Measurements from ENCODE around the gene KIRREL3. TPM values are rescaled to one million over a fixed set of nuclear protein-coding genes. Genes with fewer than 3 reads are reported as not detected.

Gene KIRREL3
- polyA plus RNA-seq, 1 donor (not counting 4 experiments of a cell fraction or from before 2014, with no cell fraction given): 0.04 TPM

DNA sequence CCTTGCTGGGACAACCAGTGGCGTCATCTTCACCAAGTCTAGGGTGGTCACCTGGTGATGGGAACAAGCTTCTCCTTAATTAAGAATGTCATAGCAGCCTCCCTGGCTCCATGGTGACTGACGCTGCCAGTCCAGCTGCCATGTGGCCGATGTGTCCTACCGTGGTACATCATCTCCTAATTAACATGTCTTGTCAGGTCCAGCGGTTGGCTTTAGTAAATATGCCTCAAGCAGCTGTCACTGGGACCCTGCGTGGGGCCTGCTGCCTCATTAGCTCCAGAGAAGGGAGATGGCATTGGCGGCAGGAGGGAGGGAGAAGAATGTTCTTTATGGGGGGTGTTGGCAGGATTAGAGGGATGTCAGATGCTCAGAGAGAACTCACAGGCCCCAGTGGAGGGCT lies 373.1 kb downstream of the KIRREL3 start:
- TF ChIP-seq, protein P1, sequence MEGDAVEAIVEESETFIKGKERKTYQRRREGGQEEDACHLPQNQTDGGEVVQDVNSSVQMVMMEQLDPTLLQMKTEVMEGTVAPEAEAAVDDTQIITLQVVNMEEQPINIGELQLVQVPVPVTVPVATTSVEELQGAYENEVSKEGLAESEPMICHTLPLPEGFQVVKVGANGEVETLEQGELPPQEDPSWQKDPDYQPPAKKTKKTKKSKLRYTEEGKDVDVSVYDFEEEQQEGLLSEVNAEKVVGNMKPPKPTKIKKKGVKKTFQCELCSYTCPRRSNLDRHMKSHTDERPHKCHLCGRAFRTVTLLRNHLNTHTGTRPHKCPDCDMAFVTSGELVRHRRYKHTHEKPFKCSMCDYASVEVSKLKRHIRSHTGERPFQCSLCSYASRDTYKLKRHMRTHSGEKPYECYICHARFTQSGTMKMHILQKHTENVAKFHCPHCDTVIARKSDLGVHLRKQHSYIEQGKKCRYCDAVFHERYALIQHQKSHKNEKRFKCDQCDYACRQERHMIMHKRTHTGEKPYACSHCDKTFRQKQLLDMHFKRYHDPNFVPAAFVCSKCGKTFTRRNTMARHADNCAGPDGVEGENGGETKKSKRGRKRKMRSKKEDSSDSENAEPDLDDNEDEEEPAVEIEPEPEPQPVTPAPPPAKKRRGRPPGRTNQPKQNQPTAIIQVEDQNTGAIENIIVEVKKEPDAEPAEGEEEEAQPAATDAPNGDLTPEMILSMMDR (optimal IDR thresholded peaks at IDR 0.05 in 1 of 3, IDR thresholded peaks at IDR 0.05 in 1 of 3, conservative IDR thresholded peaks at IDR 0.05 in 1 of 3; ENCODE audit: extremely low read depth in 1 of 3, insufficient read depth in 2 of 3, low read length in 3 of 3): no peak
- TF ChIP-seq EZH2 (IDR thresholded peaks at IDR 0.05; ENCODE audit: low read length): no peak
- Histone ChIP-seq H4K20me1 (ENCODE audit: control insufficient read depth, extremely low read depth, insufficient read depth, low read length) (no peaks in the 10 kb centered on the region), H3K27ac (ENCODE audit: control insufficient read depth, insufficient read depth, low read length) (no peak overlapping the region), H3K27me3 (ENCODE audit: control insufficient read depth, extremely low read depth, insufficient read depth, low read length) (peaks cover 4% of the 10 kb centered on the region), H3K9me3 (ENCODE audit: control insufficient read depth, low read depth, low read length) (no peaks in the 10 kb centered on the region), H3K79me2 (ENCODE audit: control insufficient read depth, insufficient read depth, low read length) (no peaks in the 10 kb centered on the region), H3K9ac (ENCODE audit: control insufficient read depth, extremely low read depth, insufficient read depth, low read length) (no peak overlapping the region), H3K36me3 (ENCODE audit: control insufficient read depth in 2 of 2, extremely low read depth in 1 of 2, insufficient read depth in 2 of 2, low read length in 2 of 2) (no peaks in the 10 kb centered on the region), H3K4me3 (ENCODE audit: control insufficient read depth in 2 of 3, extremely low read depth in 1 of 3, insufficient read depth in 2 of 3, low read depth in 1 of 3, low read length in 3 of 3) (no peak overlapping the region), H3K4me1 (ENCODE audit: control insufficient read depth, extremely low read depth, insufficient read depth, low read length) (no peaks in the 10 kb centered on the region), H2AFZ (ENCODE audit: control insufficient read depth, low read length) (no peak overlapping the region), H3K9me1 (ENCODE audit: control insufficient read depth, extremely low read depth, insufficient read depth, low read length) (no peaks in the 10 kb centered on the region), H3K4me2 (ENCODE audit: control insufficient read depth, extremely low read depth, insufficient read depth, low read depth, low read length) (no peak overlapping the region)
- DNase-seq (ENCODE audit: low read depth, low spot score): no peak
- no peak for FAIRE-seq
- dilution Hi-C loops (cut with MboI; ENCODE audit: extremely low pct_ligation_motif_present, low sequenced_read_pairs): no loop called here

DNA sequence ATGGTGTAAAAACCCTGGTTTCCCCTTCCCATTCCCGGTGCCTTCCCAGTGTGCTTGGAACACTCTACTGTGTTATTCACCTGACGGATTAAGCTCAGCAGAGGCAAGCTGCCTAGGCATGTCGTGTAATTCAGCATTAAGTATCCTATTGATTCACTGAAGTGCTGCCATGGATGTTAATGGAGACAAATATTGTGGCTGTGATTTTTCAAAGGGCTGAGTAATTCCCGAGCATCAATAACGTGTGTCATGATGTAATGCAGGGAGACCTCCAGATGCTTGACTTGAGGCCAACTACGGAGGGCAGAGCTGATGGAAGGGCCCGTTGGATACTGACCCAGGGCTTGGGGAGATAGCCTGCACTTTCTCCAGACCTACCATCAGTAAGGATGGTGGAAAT lies 376.1 kb downstream of the KIRREL3 start:
- Histone ChIP-seq H3K9me3 (ENCODE audit: control insufficient read depth, low read depth, low read length) (no peaks in the 10 kb centered on the region), H4K20me1 (ENCODE audit: control insufficient read depth, extremely low read depth, insufficient read depth, low read length) (no peaks in the 10 kb centered on the region), H3K4me1 (ENCODE audit: control insufficient read depth, extremely low read depth, insufficient read depth, low read length) (no peaks in the 10 kb centered on the region), H3K4me3 (ENCODE audit: control insufficient read depth in 2 of 3, extremely low read depth in 1 of 3, insufficient read depth in 2 of 3, low read depth in 1 of 3, low read length in 3 of 3) (no peak overlapping the region), H3K27ac (ENCODE audit: control insufficient read depth, insufficient read depth, low read length) (no peak overlapping the region), H3K36me3 (ENCODE audit: control insufficient read depth in 2 of 2, extremely low read depth in 1 of 2, insufficient read depth in 2 of 2, low read length in 2 of 2) (no peaks in the 10 kb centered on the region), H3K79me2 (ENCODE audit: control insufficient read depth, insufficient read depth, low read length) (no peaks in the 10 kb centered on the region), H3K9ac (ENCODE audit: control insufficient read depth, extremely low read depth, insufficient read depth, low read length) (no peak overlapping the region), H3K27me3 (ENCODE audit: control insufficient read depth, extremely low read depth, insufficient read depth, low read length) (peaks cover 9% of the 10 kb centered on the region), H3K9me1 (ENCODE audit: control insufficient read depth, extremely low read depth, insufficient read depth, low read length) (no peaks in the 10 kb centered on the region), H3K4me2 (ENCODE audit: control insufficient read depth, extremely low read depth, insufficient read depth, low read depth, low read length) (no peak overlapping the region), H2AFZ (ENCODE audit: control insufficient read depth, low read length) (no peak overlapping the region)
- TF ChIP-seq EZH2 (IDR thresholded peaks at IDR 0.05; ENCODE audit: low read length): no peak
- TF ChIP-seq, protein P1 (optimal IDR thresholded peaks at IDR 0.05 in 1 of 3, IDR thresholded peaks at IDR 0.05 in 1 of 3, conservative IDR thresholded peaks at IDR 0.05 in 1 of 3; ENCODE audit: extremely low read depth in 1 of 3, insufficient read depth in 2 of 3, low read length in 3 of 3): no peak
- dilution Hi-C loops (cut with MboI; ENCODE audit: extremely low pct_ligation_motif_present, low sequenced_read_pairs): no loop called here
- FAIRE-seq (no peak), DNase-seq (ENCODE audit: low read depth, low spot score) (no peak)
